ENCODE data around the gene HYAL2. TPM values are rescaled to one million over a fixed set of nuclear protein-coding genes. Genes with fewer than 3 reads are reported as not detected.

HYAL2 gene
- total RNA-seq, 1 experiment from 2014 or later, result 12.6 TPM

GRCh38 chr3:50336452-50337174 lies 14.1 kb upstream of the HYAL2 start:
- no peaks in the 10 kb centered on the region for H3K9me3 Mint-ChIP-seq (ENCODE audit: unreplicated experiment)
- CTCF ChIA-PET, result interaction anchor here (0.6 to 4.6 kb wide), 15 partner anchors 8 to 1675 kb away, joined by 3 to 40 read pairs (median 4); partner anchors contain the start of genes CYB561D2, HEMK1, HYAL3 and IFRD2
- intact Hi-C loops (cut with micrococcal nuclease), result no loop called here
- no peaks in the 10 kb centered on the region for H3K27me3 Mint-ChIP-seq (ENCODE audit: insufficient read depth, unreplicated experiment)
- peaks cover 37% of the 10 kb centered on the region for H3K36me3 Mint-ChIP-seq (ENCODE audit: insufficient read depth, unreplicated experiment)
- H3K4me1 Mint-ChIP-seq (ENCODE audit: insufficient read depth, unreplicated experiment), result peaks cover 22% of the 10 kb centered on the region
- POLR2A ChIA-PET, result interaction anchor here (0.6 to 4.9 kb wide), 28 partner anchors 8 to 1616 kb away, joined by 3 to 79 read pairs (median 5); partner anchors contain the start of genes CYB561D2, DCAF1, GNAI2 and HYAL2
- TF ChIP-seq CTCF (IDR thresholded peaks at IDR 0.05; ENCODE audit: unreplicated experiment), result no peak
- TSS peak; percentile 64 for BruUV-seq (replicated peaks)
- peak overlapping the region; percentile 91 for H3K27ac Mint-ChIP-seq (ENCODE audit: low read depth, unreplicated experiment)
- DNase-seq (ENCODE audit: unreplicated experiment), result no peak
- peak overlapping the region; percentile 85 for H3K4me3 Mint-ChIP-seq (ENCODE audit: unreplicated experiment)

GRCh38 chr3:50334339-50335075 lies 12.0 kb upstream of the HYAL2 start:
- TF ChIP-seq CTCF (IDR thresholded peaks at IDR 0.05; ENCODE audit: unreplicated experiment), result no peak
- intact Hi-C loops (cut with micrococcal nuclease), result no loop called here
- BruUV-seq (replicated peaks), result no TSS peak
- Mint-ChIP-seq H3K9me3 (ENCODE audit: unreplicated experiment) (no peaks in the 10 kb centered on the region), H3K36me3 (ENCODE audit: insufficient read depth, unreplicated experiment) (peaks cover 43% of the 10 kb centered on the region), H3K27ac (ENCODE audit: low read depth, unreplicated experiment) (no peak overlapping the region), H3K4me3 (ENCODE audit: unreplicated experiment) (peak overlapping the region; percentile 44), H3K27me3 (ENCODE audit: insufficient read depth, unreplicated experiment) (no peaks in the 10 kb centered on the region), H3K4me1 (ENCODE audit: insufficient read depth, unreplicated experiment) (peaks cover 22% of the 10 kb centered on the region)
- DNase-seq (ENCODE audit: unreplicated experiment), result no peak
- ChIA-PET POLR2A (interaction anchor here (0.6 to 4.9 kb wide), 7 partner anchors 8 to 42 kb away, joined by 3 to 79 read pairs (median 3); partner anchors contain the start of genes CYB561D2, IFRD2, NPRL2 and ZMYND10), CTCF (interaction anchor here (1.0 to 1.7 kb wide), 2 partner anchors 11 to 13 kb away, joined by 4 to 5 read pairs; no protein-coding TSS in a partner anchor)

GRCh38 chr3:50333744-50334328 lies 11.3 kb upstream of the HYAL2 start:
- H3K9me3 Mint-ChIP-seq (ENCODE audit: unreplicated experiment), result no peaks in the 10 kb centered on the region
- H3K36me3 Mint-ChIP-seq (ENCODE audit: insufficient read depth, unreplicated experiment), result peaks cover 50% of the 10 kb centered on the region
- BruUV-seq (replicated peaks), result no TSS peak
- peak overlapping the region; percentile 44 for H3K4me3 Mint-ChIP-seq (ENCODE audit: unreplicated experiment)
- TF ChIP-seq CTCF (IDR thresholded peaks at IDR 0.05; ENCODE audit: unreplicated experiment), result no peak
- no peak for DNase-seq (ENCODE audit: unreplicated experiment)
- intact Hi-C loops (cut with micrococcal nuclease), result no loop called here
- peaks cover 20% of the 10 kb centered on the region for H3K4me1 Mint-ChIP-seq (ENCODE audit: insufficient read depth, unreplicated experiment)
- ChIA-PET POLR2A (interaction anchor here (1.4 to 4.9 kb wide), 3 partner anchors 15 to 42 kb away, joined by 3 to 79 read pairs (median 6); partner anchors contain the start of genes CYB561D2, IFRD2 and NPRL2), CTCF (interaction anchor here (1.0 to 1.7 kb wide), 3 partner anchors 10 to 15 kb away, joined by 3 to 5 read pairs (median 4); no protein-coding TSS in a partner anchor)
- H3K27ac Mint-ChIP-seq (ENCODE audit: low read depth, unreplicated experiment), result no peak overlapping the region
- H3K27me3 Mint-ChIP-seq (ENCODE audit: insufficient read depth, unreplicated experiment), result no peaks in the 10 kb centered on the region
